Skeletal muscle cell (primary cell): ENCODE results near the gene CFB.

ENCODE experiments used
- DNase-seq: peaks from one replicate; pipeline ENCODE4 v3.0.0-alpha.2; 2010; ENCODE audit warnings: low read depth
- H3K4me3 ChIP-seq: 2 replicates; pipeline ENCODE4 v1.5.1; 2011; ENCODE audit warnings: low read depth, mild to moderate bottlenecking, control low read depth, low read length, moderate library complexity

Gene CFB

GRCh38 chr6:31947070-31947675 is 1.3 kb downstream of the CFB start:
- H3K4me3 ChIP-seq: no peak overlapping the region
- DNase-seq: no peak

GRCh38 chr6:31947864-31948263 is 2.0 kb downstream of the CFB start:
- no peak for DNase-seq
- no peak overlapping the region for H3K4me3 ChIP-seq

GRCh38 chr6:31948306-31948705 is 2.4 kb downstream of the CFB start:
- no peak overlapping the region for H3K4me3 ChIP-seq
- no peak for DNase-seq

GRCh38 chr6:31948753-31949413 is 3.0 kb downstream of the CFB start:
- DNase-seq: no peak
- H3K4me3 ChIP-seq: no peak overlapping the region

GRCh38 chr6:31949926-31950548 is 4.1 kb downstream of the CFB start:
- no peak overlapping the region for H3K4me3 ChIP-seq

GRCh38 chr6:31952140-31952805 is 6.4 kb downstream of the CFB start:
- no peak overlapping the region for H3K4me3 ChIP-seq
- no peak for DNase-seq

More at GRCh38 chr6:31949926-31950548, 4.1 kb downstream of the CFB start:
- DNase-seq: no peak

- DNase-seq: no peak
- no peak overlapping the region for H3K4me3 ChIP-seq
Observed at GRCh38 chr6:31952890-31953289, 7.0 kb downstream of the CFB start.

- no peak overlapping the region for H3K4me3 ChIP-seq
- DNase-seq: no peak
Observed at GRCh38 chr6:31954511-31954910, 8.6 kb downstream of the CFB start.

- H3K4me3 ChIP-seq: no peak overlapping the region
- no peak for DNase-seq
Observed at GRCh38 chr6:31956796-31957195, 10.9 kb downstream of the CFB start.

GRCh38 chr6:31958412-31958740 is 12.5 kb downstream of the CFB start:
- H3K4me3 ChIP-seq: peak overlapping the region; percentile 100
- DNase-seq: no peak

GRCh38 chr6:31958741-31959739 is 13.1 kb downstream of the CFB start, which contains the start of the genes NELFE and SKIC2:
Gene NELFE (minus strand): TSS chr6:31958971. CDS start chr6:31958446, 525 bp downstream.
Gene SKIC2 (plus strand): TSS chr6:31959175. CDS start chr6:31959193, 18 bp downstream.
- DNase-seq: peak; percentile 92
- H3K4me3 ChIP-seq: peak within 1 kb of the TSS; percentile 100

- DNase-seq: no peak
- no peak overlapping the region for H3K4me3 ChIP-seq
Observed at GRCh38 chr6:31961616-31962015, 15.7 kb downstream of the CFB start.

GRCh38 chr6:31963921-31964320 is 18.0 kb downstream of the CFB start:
- DNase-seq: no peak
- no peak overlapping the region for H3K4me3 ChIP-seq

GRCh38 chr6:31965700-31966099 is 19.8 kb downstream of the CFB start:
- no peak overlapping the region for H3K4me3 ChIP-seq
- DNase-seq: no peak

GRCh38 chr6:31966506-31966905 is 20.6 kb downstream of the CFB start:
- H3K4me3 ChIP-seq: no peak overlapping the region
- DNase-seq: no peak

- DNase-seq: no peak
- no peak overlapping the region for H3K4me3 ChIP-seq
Observed at GRCh38 chr6:31966997-31967925, 21.4 kb downstream of the CFB start.

- no peak for DNase-seq
- no peak overlapping the region for H3K4me3 ChIP-seq
Observed at GRCh38 chr6:31967926-31968320, 22.0 kb downstream of the CFB start.

- no peak overlapping the region for H3K4me3 ChIP-seq
- no peak for DNase-seq
Observed at GRCh38 chr6:31968326-31968725, 22.4 kb downstream of the CFB start.
